Smooth muscle cell (in vitro differentiated cells): ENCODE measurements around the gene SPATA4. TPM values are rescaled to one million over a fixed set of nuclear protein-coding genes. Genes with fewer than 3 reads are reported as not detected.

Experiments
- DNase-seq: peaks from one replicate; lab custom pipeline; 2025; ENCODE audit not compliant: unreplicated experiment; lab: John Stamatoyannopoulos, UW
- H2AFZ ChIP-seq: fragments of 200-600 bp; sonication (generic); 2 replicates; pipeline ENCODE4 v1.6.0; 2016; ENCODE audit warnings: antibody characterized with exemption, low read depth, mild to moderate bottlenecking
- H3F3A ChIP-seq: fragments of 200-600 bp; sonication (generic); 2 replicates; pipeline ENCODE4 v1.6.0; 2017; ENCODE audit warnings: antibody characterized with exemption, low read depth
- H3K27ac ChIP-seq: fragments of 200-600 bp; sonication (generic); 2 replicates; pipeline ENCODE4 v1.5.1; 2016; ENCODE audit warnings: low read depth, mild to moderate bottlenecking
- H3K27me3 ChIP-seq: fragments of 200-600 bp; sonication (generic); 2 replicates; pipeline ENCODE4 v1.6.1; 2016; ENCODE audit warnings: low read depth, mild to moderate bottlenecking
- H3K36me3 ChIP-seq: fragments of 200-600 bp; sonication (generic); 2 replicates; pipeline ENCODE4 v1.5.1; 2016; ENCODE audit warnings: low read depth
- H3K4me1 ChIP-seq: fragments of 200-600 bp; sonication (generic); 2 replicates; pipeline ENCODE4 v1.5.1; 2016; ENCODE audit warnings: low read depth
- H3K4me2 ChIP-seq: fragments of 200-600 bp; sonication (generic); 2 replicates; pipeline ENCODE4 v1.6.0; 2016; ENCODE audit warnings: mild to moderate bottlenecking
- H3K4me3 ChIP-seq: fragments of 200-600 bp; sonication (generic); 2 replicates; pipeline ENCODE4 v1.5.1; 2016; ENCODE audit warnings: mild to moderate bottlenecking
- H3K79me2 ChIP-seq: fragments of 200-600 bp; sonication (generic); 2 replicates; pipeline ENCODE4 v1.6.0; 2016; ENCODE audit warnings: low read depth, mild to moderate bottlenecking
- H3K9ac ChIP-seq: fragments of 200-600 bp; sonication (generic); 2 replicates; pipeline ENCODE4 v1.6.0; 2016; ENCODE audit warnings: low read depth
- H3K9me3 ChIP-seq: fragments of 200-600 bp; sonication (generic); replicated peaks from 2 replicates; pipeline ENCODE4 v1.5.1; 2016; ENCODE audit warnings: low read depth
- H4K20me1 ChIP-seq: fragments of 200-600 bp; sonication (generic); 2 replicates; pipeline ENCODE4 v1.6.0; 2016; ENCODE audit warnings: low read depth
- WGBS: methylation state at CpG from one replicate; pipeline ENCODE4 v1.1.7; 2016; ENCODE audit warnings: low lambda C conversion rate; 5-methylcytosine and 5-hydroxymethylcytosine counted together
- polyA plus RNA-seq: library from polyadenylated mRNA; unstranded; fragments of >200 nt; fragmentation: Nextera tagmentation; extraction: Ambion mirVana; gene quantifications from 2 replicates; pipeline ENCODE4 v1.2.1, GENCODE V29; 2016
- total RNA-seq: library from RNA; depleted of rRNA; stranded (reverse); fragments of >200 nt; gene quantifications from 2 replicates; pipeline ENCODE4 v1.2.3, GENCODE V29; 2014
- TF ChIP-seq, protein P1 (sequence below): fragments of 200-600 bp; sonication (generic); IDR thresholded peaks from 2 replicates; pipeline ENCODE4 v1.5.1; 2017; ENCODE audit warnings: borderline replicate concordance, mild to moderate bottlenecking, antibody characterized with exemption; ENCODE audit not compliant: insufficient read depth, poor library complexity, severe bottlenecking

The SPATA4 gene
- total and polyA plus RNA-seq, 2 experiments from 2014 or later: not detected

- TF ChIP-seq, protein P1, sequence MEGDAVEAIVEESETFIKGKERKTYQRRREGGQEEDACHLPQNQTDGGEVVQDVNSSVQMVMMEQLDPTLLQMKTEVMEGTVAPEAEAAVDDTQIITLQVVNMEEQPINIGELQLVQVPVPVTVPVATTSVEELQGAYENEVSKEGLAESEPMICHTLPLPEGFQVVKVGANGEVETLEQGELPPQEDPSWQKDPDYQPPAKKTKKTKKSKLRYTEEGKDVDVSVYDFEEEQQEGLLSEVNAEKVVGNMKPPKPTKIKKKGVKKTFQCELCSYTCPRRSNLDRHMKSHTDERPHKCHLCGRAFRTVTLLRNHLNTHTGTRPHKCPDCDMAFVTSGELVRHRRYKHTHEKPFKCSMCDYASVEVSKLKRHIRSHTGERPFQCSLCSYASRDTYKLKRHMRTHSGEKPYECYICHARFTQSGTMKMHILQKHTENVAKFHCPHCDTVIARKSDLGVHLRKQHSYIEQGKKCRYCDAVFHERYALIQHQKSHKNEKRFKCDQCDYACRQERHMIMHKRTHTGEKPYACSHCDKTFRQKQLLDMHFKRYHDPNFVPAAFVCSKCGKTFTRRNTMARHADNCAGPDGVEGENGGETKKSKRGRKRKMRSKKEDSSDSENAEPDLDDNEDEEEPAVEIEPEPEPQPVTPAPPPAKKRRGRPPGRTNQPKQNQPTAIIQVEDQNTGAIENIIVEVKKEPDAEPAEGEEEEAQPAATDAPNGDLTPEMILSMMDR: no peak
- Histone ChIP-seq H2AFZ (no peak overlapping the region), H3F3A (no peaks in the 10 kb centered on the region), H3K36me3 (no peaks in the 10 kb centered on the region), H3K27me3 (no peaks in the 10 kb centered on the region), H3K27ac (no peak overlapping the region), H3K4me2 (no peak overlapping the region), H3K79me2 (no peaks in the 10 kb centered on the region), H4K20me1 (no peaks in the 10 kb centered on the region), H3K4me1 (no peaks in the 10 kb centered on the region), H3K9me3 (no peaks in the 10 kb centered on the region), H3K4me3 (no peak overlapping the region), H3K9ac (no peak overlapping the region)
- DNase-seq: no peak
- 89% methylated on average over 11 of the region's 11 CpGs for WGBS
These were observed 5.2 kb downstream of the SPATA4 start for GRCh38 chr4:176189891-176190795.

GRCh38 chr4:176188654-176189053, 6.7 kb downstream of the SPATA4 start:
- DNase-seq: no peak
- no peaks in the 10 kb centered on the region for H3K36me3 ChIP-seq
- H3K27me3 ChIP-seq: no peaks in the 10 kb centered on the region
- no peaks in the 10 kb centered on the region for H3K79me2 ChIP-seq
- H2AFZ ChIP-seq: no peak overlapping the region
- H3F3A ChIP-seq: no peaks in the 10 kb centered on the region
- H3K4me3 ChIP-seq: no peak overlapping the region
- H3K9me3 ChIP-seq: no peaks in the 10 kb centered on the region
- H3K9ac ChIP-seq: no peak overlapping the region
- no peak overlapping the region for H3K4me2 ChIP-seq
- no peaks in the 10 kb centered on the region for H3K4me1 ChIP-seq
- no peaks in the 10 kb centered on the region for H4K20me1 ChIP-seq
- TF ChIP-seq, protein P1: no peak
- H3K27ac ChIP-seq: no peak overlapping the region

GRCh38 chr4:176187624-176188023, 7.8 kb downstream of the SPATA4 start:
- H3K4me2 ChIP-seq: no peak overlapping the region
- no peaks in the 10 kb centered on the region for H4K20me1 ChIP-seq
- H3K79me2 ChIP-seq: no peaks in the 10 kb centered on the region
- TF ChIP-seq, protein P1: no peak
- no peak overlapping the region for H3K9ac ChIP-seq
- H2AFZ ChIP-seq: no peak overlapping the region
- no peaks in the 10 kb centered on the region for H3K9me3 ChIP-seq
- H3K4me1 ChIP-seq: no peaks in the 10 kb centered on the region
- H3K27ac ChIP-seq: no peak overlapping the region
- DNase-seq: no peak
- no peaks in the 10 kb centered on the region for H3K36me3 ChIP-seq
- WGBS: 43% methylated on average over 2 of the region's 2 CpGs
- no peaks in the 10 kb centered on the region for H3K27me3 ChIP-seq
- H3K4me3 ChIP-seq: no peak overlapping the region
- H3F3A ChIP-seq: no peaks in the 10 kb centered on the region
